Activated CD4-positive, alpha-beta memory T cell treated with anti-CD3 and anti-CD28 coated beads, Interleukin-2, amount 10 ng/mL, durations not matched to agents 7 days and 5 days (primary cell): ENCODE data around the gene PTPN2. TPM values are rescaled to one million over a fixed set of nuclear protein-coding genes. Genes with fewer than 3 reads are reported as not detected.
A peak's percentile ranks its signal among the peaks of the same experiment; 100 is the strongest.

Experiments used
- CTCF ChIA-PET: fragments of 350-600 bp; sonication (Branson Sonifier 250); formaldehyde crosslinking; loops from one replicate; lab custom pipeline; 2021; ENCODE audit warnings: antibody characterized with exemption, inconsistent platforms; lab: Charles Lee
- POLR2A ChIA-PET: fragments of 350-600 bp; sonication (Branson Sonifier 250); formaldehyde crosslinking; loops from one replicate; lab custom pipeline; 2021; ENCODE audit warnings: antibody characterized with exemption; lab: Charles Lee
- DNase-seq: peaks from one replicate; pipeline ENCODE4 v3.0.0-alpha.2; 2020
- H3K27ac Mint-ChIP-seq: one replicate; pipeline ENCODE4 v1.8.0; 2021; ENCODE audit warnings: mild to moderate bottlenecking, mixed read lengths
- H3K27me3 Mint-ChIP-seq: one replicate; pipeline ENCODE4 v1.8.0; 2021; ENCODE audit warnings: mixed read lengths
- H3K36me3 Mint-ChIP-seq: one replicate; pipeline ENCODE4 v1.8.0; 2021; ENCODE audit warnings: low read depth, mixed read lengths
- H3K4me1 Mint-ChIP-seq: one replicate; pipeline ENCODE4 v1.8.0; 2021; ENCODE audit warnings: mixed read lengths
- H3K4me3 Mint-ChIP-seq: one replicate; pipeline ENCODE4 v1.8.0; 2021; ENCODE audit warnings: mild to moderate bottlenecking, mixed read lengths
- H3K9me3 Mint-ChIP-seq: one replicate; pipeline ENCODE4 v1.8.0; 2021; ENCODE audit warnings: mixed read lengths
- total RNA-seq, 2 experiments: library from RNA; stranded (reverse); gene quantifications; one replicate each; pipeline ENCODE4 v1.2.3, GENCODE V29; 2021

Gene PTPN2
- total RNA-seq, 2 experiments from 2014 or later = 82.9 to 90.8 TPM

GRCh38 chr18:12819322-12819721 is 64.7 kb downstream of the PTPN2 start:
- no peaks in the 10 kb centered on the region for H3K9me3 Mint-ChIP-seq
- no peak overlapping the region for H3K4me3 Mint-ChIP-seq
- H3K36me3 Mint-ChIP-seq = peaks cover 73% of the 10 kb centered on the region
- ChIA-PET CTCF (interaction anchor here (1.0 to 1.3 kb wide), 3 partner anchors 14 to 74 kb away, joined by 3 to 4 read pairs (median 3); no protein-coding TSS in a partner anchor), POLR2A (interaction anchor here (0.5 to 2.0 kb wide), 4 partner anchors 9 to 798 kb away, joined by 3 to 4 read pairs (median 4); partner anchors contain the start of gene PTPN2)
- DNase-seq = no peak
- H3K4me1 Mint-ChIP-seq = peaks cover 29% of the 10 kb centered on the region
- no peaks in the 10 kb centered on the region for H3K27me3 Mint-ChIP-seq
- peak overlapping the region; percentile 52 for H3K27ac Mint-ChIP-seq

- ChIA-PET POLR2A (interaction anchor here (0.6 to 0.8 kb wide), 2 partner anchors 66 to 244 kb away, joined by 3 read pairs; partner anchors contain the start of gene PTPN2), CTCF (interaction anchor here (1.3 kb wide), 1 partner anchor 15 kb away, joined by 4 read pairs; no protein-coding TSS in a partner anchor)
- Mint-ChIP-seq H3K36me3 (peaks cover 74% of the 10 kb centered on the region), H3K27ac (no peak overlapping the region), H3K4me3 (no peak overlapping the region), H3K9me3 (no peaks in the 10 kb centered on the region), H3K27me3 (no peaks in the 10 kb centered on the region), H3K4me1 (peaks cover 23% of the 10 kb centered on the region)
- no peak for DNase-seq
Observed at GRCh38 chr18:12818243-12818642, 65.8 kb downstream of the PTPN2 start.

DNA sequence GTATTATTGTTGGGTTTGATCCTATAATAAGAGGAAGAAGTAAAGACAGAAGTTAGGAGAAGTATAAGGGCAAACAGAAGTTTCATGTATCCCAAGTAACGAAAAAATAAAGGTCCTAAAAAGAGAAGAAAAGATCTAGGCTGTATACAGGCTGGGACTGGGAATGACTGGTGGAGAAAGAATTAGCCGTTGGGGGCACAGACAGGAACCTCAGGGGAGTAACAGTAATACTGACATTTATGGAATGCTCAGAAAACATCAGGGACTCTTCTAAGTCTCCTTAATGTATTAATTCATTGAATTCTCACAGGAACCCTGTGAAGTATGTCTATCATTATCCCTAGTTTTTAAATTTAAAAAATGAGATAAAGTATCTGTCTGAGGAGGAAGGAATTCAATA is 67.6 kb downstream of the PTPN2 start:
- Mint-ChIP-seq H3K9me3 (no peaks in the 10 kb centered on the region), H3K27ac (no peak overlapping the region), H3K4me1 (peaks cover 23% of the 10 kb centered on the region), H3K27me3 (no peaks in the 10 kb centered on the region), H3K4me3 (no peak overlapping the region), H3K36me3 (peaks cover 67% of the 10 kb centered on the region)
- DNase-seq = no peak
- CTCF ChIA-PET = no interaction called here
- POLR2A ChIA-PET = interaction anchor here (0.9 to 1.6 kb wide), 3 partner anchors 42 to 67 kb away, joined by 3 to 7 read pairs (median 4); partner anchors contain the start of gene PTPN2

GRCh38 chr18:12811191-12811950 is 72.7 kb downstream of the PTPN2 start:
- no peak overlapping the region for H3K4me3 Mint-ChIP-seq
- POLR2A ChIA-PET = interaction anchor here (0.9 kb wide), 1 partner anchor 13 kb away, joined by 3 read pairs; no protein-coding TSS in a partner anchor
- H3K9me3 Mint-ChIP-seq = no peaks in the 10 kb centered on the region
- H3K27ac Mint-ChIP-seq = no peak overlapping the region
- H3K27me3 Mint-ChIP-seq = no peaks in the 10 kb centered on the region
- DNase-seq = no peak
- no peaks in the 10 kb centered on the region for H3K4me1 Mint-ChIP-seq
- peaks cover 76% of the 10 kb centered on the region for H3K36me3 Mint-ChIP-seq
- CTCF ChIA-PET = interaction anchor here (0.9 kb wide), 1 partner anchor 82 kb away, joined by 3 read pairs; no protein-coding TSS in a partner anchor

DNA sequence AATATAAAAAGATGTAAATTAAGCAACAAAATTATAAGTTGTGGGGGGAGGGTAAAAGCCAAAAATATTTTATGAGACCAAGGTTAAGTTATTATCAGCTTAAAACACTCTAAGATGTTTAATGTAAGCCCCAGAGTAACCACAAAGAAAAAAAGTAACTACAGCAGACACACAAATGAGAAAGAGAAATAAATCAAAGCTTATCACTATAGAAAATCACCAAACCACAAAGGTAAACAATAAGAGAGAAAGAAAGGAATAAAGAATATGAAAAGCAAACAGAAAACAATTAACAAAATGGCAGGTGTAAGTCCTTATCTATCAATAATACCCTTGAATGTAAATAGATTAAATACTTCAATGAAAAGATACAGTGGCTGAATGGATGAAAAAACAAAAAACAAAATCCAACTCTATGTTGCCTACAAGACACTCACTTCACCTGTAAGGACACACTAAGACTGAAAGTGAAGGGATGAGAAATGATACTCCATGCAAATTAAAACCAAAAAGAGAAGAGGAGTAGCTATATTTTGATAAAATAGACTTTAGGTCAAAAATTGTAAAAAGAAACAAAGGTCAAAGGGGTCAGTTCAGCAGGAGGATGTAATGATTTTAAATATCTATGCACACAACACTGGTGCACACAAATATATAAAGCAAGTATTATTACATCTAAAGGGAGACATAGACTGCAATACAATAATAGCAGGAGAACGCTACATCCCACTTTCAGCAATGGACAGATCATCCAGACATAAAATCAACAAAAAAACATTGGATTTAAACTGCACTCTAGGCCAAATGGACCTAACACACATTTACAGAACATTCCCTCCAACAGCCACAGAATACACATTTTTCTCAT is 80.7 kb downstream of the PTPN2 start:
- H3K27ac Mint-ChIP-seq = no peak overlapping the region
- H3K36me3 Mint-ChIP-seq = peaks cover 54% of the 10 kb centered on the region
- ChIA-PET CTCF (interaction anchor here (1.0 to 1.8 kb wide), 3 partner anchors 37 to 131 kb away, joined by 3 to 7 read pairs (median 3); no protein-coding TSS in a partner anchor), POLR2A (interaction anchor here (1.3 kb wide), 1 partner anchor 188 kb away, joined by 3 read pairs; the partner anchor contains the start of gene CEP192)
- DNase-seq = no peak
- H3K4me1 Mint-ChIP-seq = peaks cover 17% of the 10 kb centered on the region
- H3K4me3 Mint-ChIP-seq = no peak overlapping the region
- H3K27me3 Mint-ChIP-seq = no peaks in the 10 kb centered on the region
- no peaks in the 10 kb centered on the region for H3K9me3 Mint-ChIP-seq

GRCh38 chr18:12802538-12802937 is 81.5 kb downstream of the PTPN2 start:
- H3K4me1 Mint-ChIP-seq = peaks cover 17% of the 10 kb centered on the region
- H3K9me3 Mint-ChIP-seq = no peaks in the 10 kb centered on the region
- DNase-seq = no peak
- ChIA-PET CTCF (interaction anchor here (1.0 to 1.8 kb wide), 3 partner anchors 37 to 132 kb away, joined by 3 to 7 read pairs (median 3); no protein-coding TSS in a partner anchor), POLR2A (interaction anchor here (1.3 kb wide), 1 partner anchor 188 kb away, joined by 3 read pairs; the partner anchor contains the start of gene CEP192)
- no peak overlapping the region for H3K4me3 Mint-ChIP-seq
- H3K27me3 Mint-ChIP-seq = no peaks in the 10 kb centered on the region
- H3K36me3 Mint-ChIP-seq = peaks cover 57% of the 10 kb centered on the region
- H3K27ac Mint-ChIP-seq = no peak overlapping the region

GRCh38 chr18:12796448-12796847 is 87.6 kb downstream of the PTPN2 start:
- CTCF ChIA-PET = interaction anchor here (1.5 kb wide), 1 partner anchor 97 kb away, joined by 4 read pairs; no protein-coding TSS in a partner anchor
- no peaks in the 10 kb centered on the region for H3K27me3 Mint-ChIP-seq
- POLR2A ChIA-PET = no interaction called here
- DNase-seq = no peak
- no peak overlapping the region for H3K27ac Mint-ChIP-seq
- peaks cover 44% of the 10 kb centered on the region for H3K36me3 Mint-ChIP-seq
- no peaks in the 10 kb centered on the region for H3K9me3 Mint-ChIP-seq
- peaks cover 3% of the 10 kb centered on the region for H3K4me1 Mint-ChIP-seq
- no peak overlapping the region for H3K4me3 Mint-ChIP-seq

DNA sequence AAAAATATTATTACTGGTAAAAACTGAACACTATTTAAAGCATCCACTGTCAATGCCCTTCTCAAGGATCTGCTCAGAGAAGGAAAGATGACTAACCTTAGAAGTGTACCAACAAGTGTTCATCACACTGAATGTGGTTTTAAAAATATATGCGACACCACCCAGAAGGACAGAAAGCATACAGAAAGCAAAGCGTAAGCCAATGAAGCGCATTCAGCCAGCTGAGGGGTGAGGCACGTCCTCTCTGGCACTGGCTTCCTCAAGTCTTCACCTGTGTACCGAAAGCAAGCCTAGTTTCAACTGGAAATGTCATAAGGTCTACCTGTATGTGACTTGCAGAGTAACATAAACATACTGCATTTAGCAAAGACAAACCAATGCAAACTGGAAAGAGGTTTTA is 92.4 kb downstream of the PTPN2 start:
- H3K27ac Mint-ChIP-seq = no peak overlapping the region
- H3K36me3 Mint-ChIP-seq = peaks cover 28% of the 10 kb centered on the region
- ChIA-PET POLR2A (no interaction called here), CTCF (interaction anchor here (1.0 kb wide), 1 partner anchor 79 kb away, joined by 4 read pairs; no protein-coding TSS in a partner anchor)
- H3K9me3 Mint-ChIP-seq = no peaks in the 10 kb centered on the region
- no peak overlapping the region for H3K4me3 Mint-ChIP-seq
- H3K4me1 Mint-ChIP-seq = peaks cover 2% of the 10 kb centered on the region
- no peak for DNase-seq
- H3K27me3 Mint-ChIP-seq = no peaks in the 10 kb centered on the region

DNA sequence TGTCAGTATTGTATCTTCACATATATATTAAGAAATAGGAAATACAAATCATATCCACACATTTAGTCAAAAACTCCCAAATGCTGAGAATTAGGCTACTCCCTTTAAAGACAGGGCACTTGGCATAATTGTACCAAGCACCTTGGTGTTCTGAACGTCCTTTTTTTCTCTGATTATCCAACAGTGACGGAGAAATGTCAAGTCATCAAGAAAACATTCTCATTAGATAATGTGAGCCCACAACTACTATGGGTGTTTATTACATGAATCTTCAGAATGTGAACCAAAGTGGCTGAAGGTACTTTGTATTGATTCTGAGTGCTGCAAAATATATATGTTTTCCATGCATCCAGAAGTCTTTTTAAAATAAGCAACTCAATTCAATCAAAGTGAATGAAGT is 97.4 kb downstream of the PTPN2 start:
- ChIA-PET CTCF (no interaction called here), POLR2A (no interaction called here)
- Mint-ChIP-seq H3K36me3 (peaks cover 18% of the 10 kb centered on the region), H3K9me3 (no peaks in the 10 kb centered on the region), H3K27ac (no peak overlapping the region), H3K27me3 (no peaks in the 10 kb centered on the region), H3K4me3 (no peak overlapping the region), H3K4me1 (peaks cover 2% of the 10 kb centered on the region)
- no peak for DNase-seq

DNA sequence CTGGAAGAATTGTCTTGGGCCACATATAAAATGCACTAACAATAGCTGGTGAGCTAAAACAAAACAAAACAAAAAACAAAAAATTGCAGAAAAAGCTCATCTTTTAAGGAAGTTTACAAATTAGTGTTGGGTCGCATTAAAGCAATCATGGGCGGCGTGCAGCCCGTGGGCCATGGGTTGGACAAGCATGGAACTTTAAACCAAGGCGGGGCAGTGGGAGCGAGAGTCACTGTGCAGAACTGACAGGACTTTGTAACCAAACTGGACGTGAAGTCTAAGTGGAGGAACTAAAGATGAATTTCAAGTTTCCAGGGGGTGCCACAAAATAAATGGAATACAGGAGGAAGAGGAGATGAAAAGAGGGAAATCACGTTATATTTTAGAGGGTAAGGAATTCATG is 100.5 kb downstream of the PTPN2 start:
- H3K36me3 Mint-ChIP-seq = peaks cover 10% of the 10 kb centered on the region
- no peaks in the 10 kb centered on the region for H3K9me3 Mint-ChIP-seq
- H3K4me1 Mint-ChIP-seq = no peaks in the 10 kb centered on the region
- CTCF ChIA-PET = interaction anchor here (1.2 to 1.3 kb wide), 2 partner anchors 100 to 108 kb away, joined by 3 read pairs; partner anchors contain the start of gene PTPN2
- H3K27me3 Mint-ChIP-seq = no peaks in the 10 kb centered on the region
- H3K27ac Mint-ChIP-seq = no peak overlapping the region
- POLR2A ChIA-PET = interaction anchor here (0.9 to 1.3 kb wide), 3 partner anchors 8 to 100 kb away, joined by 3 to 5 read pairs (median 3); partner anchors contain the start of gene PTPN2
- H3K4me3 Mint-ChIP-seq = no peak overlapping the region
- DNase-seq = no peak

GRCh38 chr18:12782521-12782920 is 101.5 kb downstream of the PTPN2 start:
- Mint-ChIP-seq H3K27ac (no peak overlapping the region), H3K36me3 (peaks cover 10% of the 10 kb centered on the region), H3K9me3 (no peaks in the 10 kb centered on the region), H3K4me3 (no peak overlapping the region), H3K4me1 (no peaks in the 10 kb centered on the region), H3K27me3 (no peaks in the 10 kb centered on the region)
- CTCF ChIA-PET = interaction anchor here (1.2 to 1.3 kb wide), 2 partner anchors 101 to 109 kb away, joined by 3 read pairs; partner anchors contain the start of gene PTPN2
- DNase-seq = no peak
- POLR2A ChIA-PET = interaction anchor here (1.3 kb wide), 1 partner anchor 101 kb away, joined by 5 read pairs; the partner anchor contains the start of gene PTPN2

DNA sequence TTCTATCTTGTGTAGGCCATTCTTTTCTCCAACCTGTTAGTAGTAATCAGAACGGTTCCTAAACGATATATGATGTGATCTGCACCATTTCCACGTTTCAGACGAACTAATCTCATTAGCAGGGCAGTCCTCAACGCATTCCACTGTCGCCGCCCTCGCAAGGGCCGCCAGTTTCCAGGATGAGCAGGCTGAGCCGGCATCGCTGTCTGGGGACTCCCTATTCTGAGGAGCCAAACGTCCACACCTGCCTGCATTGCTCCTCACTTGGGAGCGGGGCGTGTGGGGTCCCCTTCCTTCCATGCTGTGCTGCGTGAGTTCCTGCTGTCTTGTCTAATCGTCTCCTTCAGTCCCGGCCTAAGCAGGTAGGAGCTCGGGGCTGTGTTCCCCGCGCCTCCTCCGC is 104.6 kb downstream of the PTPN2 start:
- POLR2A ChIA-PET = no interaction called here
- Mint-ChIP-seq H3K4me1 (peaks cover 5% of the 10 kb centered on the region), H3K27me3 (no peaks in the 10 kb centered on the region), H3K9me3 (peaks cover 4% of the 10 kb centered on the region), H3K4me3 (no peak overlapping the region), H3K36me3 (peaks cover 5% of the 10 kb centered on the region), H3K27ac (no peak overlapping the region)
- CTCF ChIA-PET = interaction anchor here (1.3 kb wide), 1 partner anchor 41 kb away, joined by 3 read pairs; no protein-coding TSS in a partner anchor
- no peak for DNase-seq
